Peyer's patch (tissue), 4 donors: Measurements from ENCODE around the gene SEMA3C. TPM values are rescaled to one million over a fixed set of nuclear protein-coding genes. Genes with fewer than 3 reads are reported as not detected.

Experiments
- DNase-seq, 3 donors: peaks; one replicate each; pipeline ENCODE4 v3.0.0-alpha.2; 2017 to 2019
- H3K27ac ChIP-seq, 4 donors: fragments of 200-600 bp; sonication (generic); one replicate each; pipeline ENCODE4 v1.5.1; 2016 to 2019
- H3K27me3 ChIP-seq, 2 donors: fragments of 200-600 bp; sonication (generic); one replicate each; pipeline ENCODE4 v1.5.1; 2019
- H3K36me3 ChIP-seq, 3 donors: fragments of 200-600 bp; sonication (generic); one replicate each; pipeline ENCODE4 v1.5.1; 2016 to 2019
- H3K4me1 ChIP-seq, 4 donors: fragments of 200-600 bp; sonication (generic); one replicate each; pipeline ENCODE4 v1.5.1; 2016 to 2019
- H3K4me3 ChIP-seq, 4 donors: fragments of 200-600 bp; sonication (generic); 1 replicate in 3 of 4; 2 replicates in 1 of 4; pipeline ENCODE4 v1.5.1; 2016 to 2019; ENCODE audit warnings: mild to moderate bottlenecking in 1 of 4
- H3K9me3 ChIP-seq, 4 donors: fragments of 200-600 bp; sonication (generic); one replicate each; pipeline ENCODE4 v1.5.1; 2016 to 2019; ENCODE audit warnings: mild to moderate bottlenecking in 1 of 4
- CTCF ChIP-seq, 6 experiments: fragments of 450-650 bp in 4 of 6; fragments of 200-600 bp in 2 of 6; sonication (generic) in 1 of 6; IDR thresholded peaks; one replicate each; pipeline ENCODE4 v1.5.1; 2017 to 2019; ENCODE audit warnings: antibody characterized with exemption in 6 of 6, mild to moderate bottlenecking in 3 of 6, moderate library complexity in 1 of 6
- POLR2A ChIP-seq, 2 donors: fragments of 450-650 bp; IDR thresholded peaks; one replicate each; pipeline ENCODE4 v1.5.1; 2017; ENCODE audit warnings: antibody characterized with exemption in 2 of 2, mild to moderate bottlenecking in 2 of 2, moderate library complexity in 2 of 2
- total RNA-seq, 4 donors: library from RNA; depleted of rRNA; stranded (reverse); fragments of >200 nt; gene quantifications; one replicate each; pipeline ENCODE4 v1.1.0, GENCODE V29; 2016

Gene SEMA3C
- total RNA-seq, 4 donors from 2014 or later: 35.7 to 120 (median 56.4) TPM

DNA sequence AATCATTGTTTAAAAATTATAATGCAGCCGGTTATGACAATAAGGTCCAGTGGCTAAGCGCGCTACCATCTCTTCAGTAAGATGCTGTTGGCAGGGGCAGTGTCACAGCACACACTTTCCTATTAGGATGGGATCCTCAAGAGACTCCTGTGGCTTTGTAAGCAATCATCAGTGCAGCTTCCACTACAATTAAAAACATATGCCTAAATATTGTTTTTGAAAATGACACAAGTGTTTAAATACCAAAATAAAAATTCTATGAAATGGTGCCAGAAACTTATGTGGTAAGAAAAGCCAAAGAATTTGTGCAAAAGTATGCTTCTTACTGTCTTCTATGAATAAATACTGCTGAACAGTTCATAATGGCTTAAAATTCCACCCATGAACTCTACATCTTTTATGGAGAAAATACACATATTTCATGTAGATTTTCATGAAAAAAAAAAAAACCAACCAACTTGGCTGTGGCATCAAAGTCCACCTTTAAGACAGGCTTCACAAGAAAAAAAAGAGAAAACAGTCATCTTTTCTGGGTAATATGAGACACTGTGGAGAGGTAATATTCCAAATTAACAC lies 132.8 kb downstream of the SEMA3C start:
- no peak overlapping the region for H3K4me3 ChIP-seq
- DNase-seq: no peak
- H3K27me3 ChIP-seq: no peaks in the 10 kb centered on the region
- no peaks in the 10 kb centered on the region for H3K36me3 ChIP-seq
- H3K4me1 ChIP-seq: no peaks in the 10 kb centered on the region
- TF ChIP-seq CTCF (IDR thresholded peaks at IDR 0.05) (no peak), POLR2A (IDR thresholded peaks at IDR 0.05) (no peak)
- H3K9me3 ChIP-seq: no peaks in the 10 kb centered on the region
- no peak overlapping the region for H3K27ac ChIP-seq

GRCh38 chr7:80785276-80785675 lies 133.6 kb downstream of the SEMA3C start:
- H3K9me3 ChIP-seq: no peaks in the 10 kb centered on the region
- DNase-seq: no peak
- no peak overlapping the region for H3K27ac ChIP-seq
- no peaks in the 10 kb centered on the region for H3K36me3 ChIP-seq
- no peaks in the 10 kb centered on the region for H3K4me1 ChIP-seq
- TF ChIP-seq POLR2A (IDR thresholded peaks at IDR 0.05) (no peak), CTCF (IDR thresholded peaks at IDR 0.05) (no peak)
- no peak overlapping the region for H3K4me3 ChIP-seq
- no peaks in the 10 kb centered on the region for H3K27me3 ChIP-seq

GRCh38 chr7:80783678-80784327 lies 135.0 kb downstream of the SEMA3C start:
- peak overlapping the region in 1 of 4 donors; percentile 6 for H3K27ac ChIP-seq
- no peaks in the 10 kb centered on the region for H3K4me1 ChIP-seq
- H3K9me3 ChIP-seq: no peaks in the 10 kb centered on the region
- H3K27me3 ChIP-seq: no peaks in the 10 kb centered on the region
- no peaks in the 10 kb centered on the region for H3K36me3 ChIP-seq
- H3K4me3 ChIP-seq: no peak overlapping the region
- TF ChIP-seq POLR2A (IDR thresholded peaks at IDR 0.05) (no peak), CTCF (IDR thresholded peaks at IDR 0.05) (no peak)
- no peak for DNase-seq

DNA sequence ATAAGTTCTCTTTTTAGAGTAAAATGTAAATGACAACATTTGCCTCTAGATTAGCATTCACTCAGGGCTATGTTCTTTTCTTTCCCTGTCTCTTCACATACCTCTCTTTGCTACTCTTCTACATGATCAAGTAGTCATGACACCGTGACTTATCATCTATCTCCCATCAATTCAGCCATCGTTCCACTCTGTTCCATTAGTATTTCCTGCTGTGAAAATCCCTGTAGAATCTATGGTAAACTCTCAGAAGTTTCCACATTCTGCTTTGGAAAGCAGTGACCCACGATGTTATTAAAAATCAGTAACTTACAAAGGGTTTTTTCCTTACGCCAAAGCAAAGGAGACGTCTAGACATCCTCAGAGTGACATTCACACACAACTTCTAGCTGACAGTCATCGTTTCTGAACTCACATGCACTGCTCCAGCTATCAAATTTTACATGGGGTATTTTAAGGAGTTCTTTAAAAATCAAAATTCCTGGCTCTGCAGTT lies 135.6 kb downstream of the SEMA3C start:
- no peaks in the 10 kb centered on the region for H3K9me3 ChIP-seq
- no peaks in the 10 kb centered on the region for H3K36me3 ChIP-seq
- H3K27ac ChIP-seq: peak overlapping the region in 1 of 4 donors; percentile 6
- DNase-seq: no peak
- TF ChIP-seq POLR2A (IDR thresholded peaks at IDR 0.05) (no peak), CTCF (IDR thresholded peaks at IDR 0.05) (no peak)
- H3K4me3 ChIP-seq: no peak overlapping the region
- no peaks in the 10 kb centered on the region for H3K4me1 ChIP-seq
- H3K27me3 ChIP-seq: no peaks in the 10 kb centered on the region

DNA sequence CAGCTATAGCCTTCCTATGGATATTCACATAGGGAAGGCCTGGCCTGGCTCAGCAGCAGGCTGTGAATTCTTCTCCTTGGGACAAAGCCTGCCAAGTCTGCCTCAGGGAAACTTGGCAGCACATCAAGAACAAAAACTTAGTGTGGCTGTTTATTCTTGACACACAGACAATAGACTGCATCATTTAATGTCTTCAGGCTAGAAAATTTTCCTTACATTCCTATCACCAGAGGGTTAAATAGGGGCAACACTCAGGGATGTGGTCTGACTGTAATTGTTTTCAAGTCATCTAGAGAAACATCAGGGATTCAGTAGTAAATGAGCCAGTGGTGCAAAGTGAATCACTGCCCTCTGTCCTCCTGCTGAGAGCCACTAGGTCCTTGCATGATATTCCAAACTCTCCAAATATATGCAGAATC lies 137.3 kb downstream of the SEMA3C start:
- no peaks in the 10 kb centered on the region for H3K9me3 ChIP-seq
- H3K4me1 ChIP-seq: no peaks in the 10 kb centered on the region
- DNase-seq: no peak
- no peaks in the 10 kb centered on the region for H3K36me3 ChIP-seq
- no peak overlapping the region for H3K4me3 ChIP-seq
- H3K27me3 ChIP-seq: no peaks in the 10 kb centered on the region
- H3K27ac ChIP-seq: peak overlapping the region in 1 of 4 donors; percentile 25
- no peak for TF ChIP-seq POLR2A (IDR thresholded peaks at IDR 0.05)
- no peak for TF ChIP-seq CTCF (IDR thresholded peaks at IDR 0.05)
